Smooth muscle cell (in vitro differentiated cells): Measurements from ENCODE around the gene SCYL2. TPM values are rescaled to one million over a fixed set of nuclear protein-coding genes. Genes with fewer than 3 reads are reported as not detected.

ENCODE experiments used
- DNase-seq: peaks from one replicate; lab custom pipeline; 2025; ENCODE audit not compliant: unreplicated experiment; lab: John Stamatoyannopoulos, UW
- H2AFZ ChIP-seq: fragments of 200-600 bp; sonication (generic); 2 replicates; pipeline ENCODE4 v1.6.0; 2016; ENCODE audit warnings: antibody characterized with exemption, low read depth, mild to moderate bottlenecking
- H3F3A ChIP-seq: fragments of 200-600 bp; sonication (generic); 2 replicates; pipeline ENCODE4 v1.6.0; 2017; ENCODE audit warnings: antibody characterized with exemption, low read depth
- H3K27ac ChIP-seq: fragments of 200-600 bp; sonication (generic); 2 replicates; pipeline ENCODE4 v1.5.1; 2016; ENCODE audit warnings: low read depth, mild to moderate bottlenecking
- H3K27me3 ChIP-seq: fragments of 200-600 bp; sonication (generic); 2 replicates; pipeline ENCODE4 v1.6.1; 2016; ENCODE audit warnings: low read depth, mild to moderate bottlenecking
- H3K36me3 ChIP-seq: fragments of 200-600 bp; sonication (generic); 2 replicates; pipeline ENCODE4 v1.5.1; 2016; ENCODE audit warnings: low read depth
- H3K4me1 ChIP-seq: fragments of 200-600 bp; sonication (generic); 2 replicates; pipeline ENCODE4 v1.5.1; 2016; ENCODE audit warnings: low read depth
- H3K4me2 ChIP-seq: fragments of 200-600 bp; sonication (generic); 2 replicates; pipeline ENCODE4 v1.6.0; 2016; ENCODE audit warnings: mild to moderate bottlenecking
- H3K4me3 ChIP-seq: fragments of 200-600 bp; sonication (generic); 2 replicates; pipeline ENCODE4 v1.5.1; 2016; ENCODE audit warnings: mild to moderate bottlenecking
- H3K79me2 ChIP-seq: fragments of 200-600 bp; sonication (generic); 2 replicates; pipeline ENCODE4 v1.6.0; 2016; ENCODE audit warnings: low read depth, mild to moderate bottlenecking
- H3K9ac ChIP-seq: fragments of 200-600 bp; sonication (generic); 2 replicates; pipeline ENCODE4 v1.6.0; 2016; ENCODE audit warnings: low read depth
- H3K9me3 ChIP-seq: fragments of 200-600 bp; sonication (generic); replicated peaks from 2 replicates; pipeline ENCODE4 v1.5.1; 2016; ENCODE audit warnings: low read depth
- H4K20me1 ChIP-seq: fragments of 200-600 bp; sonication (generic); 2 replicates; pipeline ENCODE4 v1.6.0; 2016; ENCODE audit warnings: low read depth
- CTCF ChIP-seq: fragments of 200-600 bp; sonication (generic); IDR thresholded peaks from 2 replicates; pipeline ENCODE4 v1.5.1; 2017; ENCODE audit warnings: borderline replicate concordance, mild to moderate bottlenecking, antibody characterized with exemption; ENCODE audit not compliant: insufficient read depth, poor library complexity, severe bottlenecking
- WGBS: methylation state at CpG from one replicate; pipeline ENCODE4 v1.1.7; 2016; ENCODE audit warnings: low lambda C conversion rate; 5-methylcytosine and 5-hydroxymethylcytosine counted together
- polyA plus RNA-seq: library from polyadenylated mRNA; unstranded; fragments of >200 nt; fragmentation: Nextera tagmentation; extraction: Ambion mirVana; gene quantifications from 2 replicates; pipeline ENCODE4 v1.2.1, GENCODE V29; 2016
- total RNA-seq: library from RNA; depleted of rRNA; stranded (reverse); fragments of >200 nt; gene quantifications from 2 replicates; pipeline ENCODE4 v1.2.3, GENCODE V29; 2014

Gene SCYL2
- total and polyA plus RNA-seq, 2 experiments from 2014 or later: 20.4 to 123 TPM

- WGBS: 18% methylated on average over 3 of the region's 3 CpGs
These were observed 32.8 kb upstream of the SCYL2 start for GRCh38 chr12:100234166-100234565.

GRCh38 chr12:100234591-100235304, 32.2 kb upstream of the SCYL2 start:
- no peaks in the 10 kb centered on the region for H3F3A ChIP-seq
- H3K9ac ChIP-seq: no peak overlapping the region
- peak; percentile 72 for TF ChIP-seq CTCF
- no peak overlapping the region for H3K4me3 ChIP-seq
- H3K79me2 ChIP-seq: no peaks in the 10 kb centered on the region
- no peaks in the 10 kb centered on the region for H3K27me3 ChIP-seq
- no peak overlapping the region for H2AFZ ChIP-seq
- DNase-seq: no peak
- no peaks in the 10 kb centered on the region for H3K36me3 ChIP-seq
- H3K4me2 ChIP-seq: no peak overlapping the region
- WGBS: 59% methylated on average over 7 of the region's 7 CpGs
- H4K20me1 ChIP-seq: no peaks in the 10 kb centered on the region
- no peak overlapping the region for H3K27ac ChIP-seq
- H3K9me3 ChIP-seq: no peaks in the 10 kb centered on the region
- no peaks in the 10 kb centered on the region for H3K4me1 ChIP-seq

More at GRCh38 chr12:100234166-100234565, 32.8 kb upstream of the SCYL2 start:
- H3K36me3 ChIP-seq: no peaks in the 10 kb centered on the region
- H3K4me3 ChIP-seq: no peak overlapping the region
- TF ChIP-seq CTCF: no peak
- no peaks in the 10 kb centered on the region for H3K4me1 ChIP-seq
- H3K9ac ChIP-seq: no peak overlapping the region
- H3K4me2 ChIP-seq: no peak overlapping the region
- DNase-seq: no peak
- no peak overlapping the region for H3K27ac ChIP-seq
- H3K9me3 ChIP-seq: no peaks in the 10 kb centered on the region
- H3K27me3 ChIP-seq: no peaks in the 10 kb centered on the region
- H2AFZ ChIP-seq: no peak overlapping the region
- no peaks in the 10 kb centered on the region for H3K79me2 ChIP-seq
- no peaks in the 10 kb centered on the region for H4K20me1 ChIP-seq
- H3F3A ChIP-seq: no peaks in the 10 kb centered on the region

- H4K20me1 ChIP-seq: no peaks in the 10 kb centered on the region
- TF ChIP-seq CTCF: no peak
- H3K4me2 ChIP-seq: no peak overlapping the region
- H3K79me2 ChIP-seq: no peaks in the 10 kb centered on the region
- no peak overlapping the region for H3K27ac ChIP-seq
- WGBS: 93% methylated on average over 3 of the region's 3 CpGs
- no peaks in the 10 kb centered on the region for H3K9me3 ChIP-seq
- DNase-seq: no peak
- no peaks in the 10 kb centered on the region for H3K27me3 ChIP-seq
- no peak overlapping the region for H2AFZ ChIP-seq
- H3K36me3 ChIP-seq: no peaks in the 10 kb centered on the region
- no peaks in the 10 kb centered on the region for H3F3A ChIP-seq
- no peaks in the 10 kb centered on the region for H3K4me1 ChIP-seq
- H3K4me3 ChIP-seq: no peak overlapping the region
- H3K9ac ChIP-seq: no peak overlapping the region
These were observed 28.2 kb upstream of the SCYL2 start for GRCh38 chr12:100238801-100239200.

- H3K79me2 ChIP-seq: no peaks in the 10 kb centered on the region
- H3F3A ChIP-seq: no peaks in the 10 kb centered on the region
- no peak overlapping the region for H2AFZ ChIP-seq
- no peaks in the 10 kb centered on the region for H4K20me1 ChIP-seq
- DNase-seq: no peak
- WGBS: 91% methylated on average over 1 of the region's 1 CpG
- no peak overlapping the region for H3K4me3 ChIP-seq
- no peaks in the 10 kb centered on the region for H3K27me3 ChIP-seq
- H3K9me3 ChIP-seq: no peaks in the 10 kb centered on the region
- no peak overlapping the region for H3K9ac ChIP-seq
- no peaks in the 10 kb centered on the region for H3K4me1 ChIP-seq
- no peak overlapping the region for H3K4me2 ChIP-seq
- TF ChIP-seq CTCF: no peak
- H3K27ac ChIP-seq: no peak overlapping the region
- H3K36me3 ChIP-seq: no peaks in the 10 kb centered on the region
These were observed 27.4 kb upstream of the SCYL2 start for GRCh38 chr12:100239589-100239988.
